A549 (cell line): ENCODE measurements around the gene PNPLA2.

ENCODE experiments used
- CTCF ChIP-seq: fragments of >200 bp; sonication (Bioruptor Twin); formaldehyde crosslinking; IDR thresholded peaks from 3 replicates; pipeline ENCODE4 v1.5.1; 2016
- EP300 ChIP-seq, 2 experiments: fragments of >200 bp; sonication (Bioruptor Twin); formaldehyde crosslinking; IDR thresholded peaks; 2 replicates in 1 of 2; 3 replicates in 1 of 2; pipeline ENCODE4 v1.6.1; 2016 to 2017
- MAZ ChIP-seq: fragments of 150-350 bp; IDR thresholded peaks from 2 replicates; pipeline ENCODE4 v1.6.1; 2014; ENCODE audit warnings: antibody characterized with exemption, low read depth, low read length, borderline replicate concordance
- POLR2A ChIP-seq: IDR thresholded peaks from 2 replicates; pipeline ENCODE4 v1.6.1; 2012; ENCODE audit warnings: mild to moderate bottlenecking, low read length
- REST ChIP-seq: fragments of 200-600 bp; sonication (generic); IDR thresholded peaks from 2 replicates; pipeline ENCODE4 v1.6.1; 2016; ENCODE audit warnings: antibody characterized with exemption, mild to moderate bottlenecking, moderate library complexity
- RFX5 ChIP-seq: fragments of 450-650 bp; IDR thresholded peaks from 2 replicates; pipeline ENCODE4 v1.7.1; 2014; ENCODE audit warnings: antibody characterized with exemption, mild to moderate bottlenecking, moderate library complexity
- USF2 ChIP-seq: fragments of 450-650 bp; IDR thresholded peaks from 2 replicates; pipeline ENCODE4 v1.6.1; 2014; ENCODE audit warnings: antibody characterized with exemption
- TF ChIP-seq, protein P1 (sequence below): fragments of >200 bp; sonication (Bioruptor Twin); formaldehyde crosslinking; IDR thresholded peaks from 3 replicates; pipeline ENCODE4 v1.6.1; 2016

DNA sequence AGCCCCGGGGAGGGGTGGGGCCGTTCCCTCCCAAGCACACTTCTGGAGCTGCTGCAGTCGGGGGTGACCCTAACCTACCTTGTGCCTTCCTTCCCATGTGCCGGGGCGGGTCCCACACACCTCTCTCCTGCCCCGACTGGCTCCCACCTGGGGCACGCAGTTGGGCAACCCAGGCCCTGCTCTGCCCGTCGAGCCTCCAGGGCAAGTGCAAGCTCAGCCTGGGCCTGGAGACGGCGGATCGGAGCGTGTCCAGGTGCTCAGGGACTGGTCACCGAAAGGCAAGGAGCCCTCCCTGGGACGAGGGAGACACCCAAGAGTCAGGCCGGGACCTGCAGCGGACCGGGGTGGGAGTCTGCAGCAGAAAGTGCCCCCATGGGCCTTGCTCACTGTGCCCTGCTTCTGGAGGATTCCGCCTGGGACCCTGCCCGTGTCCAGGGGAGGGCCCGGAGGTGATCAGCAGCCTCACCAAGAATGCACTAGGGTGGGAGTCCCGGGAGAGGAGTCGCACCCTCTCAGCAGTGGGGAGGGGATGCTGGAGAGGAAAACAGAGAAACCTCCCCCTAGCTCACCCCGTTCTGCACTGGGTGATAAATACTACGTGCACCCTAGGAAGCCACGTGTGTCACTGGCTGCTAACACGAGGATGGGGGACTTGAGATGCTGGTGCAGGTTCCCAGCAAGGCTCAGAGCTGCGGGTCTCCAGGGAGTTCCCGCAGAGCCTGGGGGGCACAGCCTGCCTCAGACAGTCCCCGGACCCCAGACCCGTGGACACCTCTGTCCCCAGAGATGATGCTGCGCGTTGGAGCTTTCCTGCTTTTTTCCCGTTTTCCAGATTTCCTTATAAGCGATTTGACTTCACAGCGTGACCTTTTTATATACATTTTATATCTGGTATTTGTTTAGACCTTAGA lies 36.2 kb upstream of the PNPLA2 start:
- TF ChIP-seq REST, result no peak
- TF ChIP-seq CTCF, result no peak
- TF ChIP-seq USF2, result no peak
- no peak for TF ChIP-seq EP300 (IDR thresholded peaks at IDR 0.05)
- TF ChIP-seq, protein P1, sequence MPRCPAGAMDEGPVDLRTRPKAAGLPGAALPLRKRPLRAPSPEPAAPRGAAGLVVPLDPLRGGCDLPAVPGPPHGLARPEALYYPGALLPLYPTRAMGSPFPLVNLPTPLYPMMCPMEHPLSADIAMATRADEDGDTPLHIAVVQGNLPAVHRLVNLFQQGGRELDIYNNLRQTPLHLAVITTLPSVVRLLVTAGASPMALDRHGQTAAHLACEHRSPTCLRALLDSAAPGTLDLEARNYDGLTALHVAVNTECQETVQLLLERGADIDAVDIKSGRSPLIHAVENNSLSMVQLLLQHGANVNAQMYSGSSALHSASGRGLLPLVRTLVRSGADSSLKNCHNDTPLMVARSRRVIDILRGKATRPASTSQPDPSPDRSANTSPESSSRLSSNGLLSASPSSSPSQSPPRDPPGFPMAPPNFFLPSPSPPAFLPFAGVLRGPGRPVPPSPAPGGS, result no peak
- TF ChIP-seq POLR2A, result no peak
- no peak for TF ChIP-seq MAZ
- TF ChIP-seq RFX5, result no peak
